Measurements from ENCODE around the gene PRPS1.

DNA sequence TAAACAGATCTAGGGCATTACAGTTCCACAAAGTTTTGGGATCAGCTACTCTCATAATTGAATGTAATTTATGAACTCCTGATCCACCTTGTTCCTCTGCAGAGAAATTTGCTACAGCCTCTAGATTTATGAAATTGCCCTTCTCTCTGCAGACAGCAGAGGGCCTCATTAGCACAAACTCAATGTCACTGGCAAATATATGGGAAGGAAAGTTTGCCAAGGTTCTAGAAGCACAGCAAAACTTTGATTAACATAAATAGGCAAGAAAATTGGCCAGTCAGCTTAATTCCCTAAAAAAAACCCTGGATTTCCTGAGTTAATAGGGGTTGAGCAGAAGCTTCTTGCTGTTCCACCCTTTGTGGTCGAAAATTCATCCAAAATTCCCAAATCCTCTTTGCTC lies 31.5 kb downstream of the PRPS1 start:
- TF ChIP-seq GATA2 (IDR thresholded peaks at IDR 0.05; ENCODE audit: low read depth, low read length) (no peak), GATA3 (IDR thresholded peaks at IDR 0.05; ENCODE audit: low read depth, low read length) (no peak)

Data from SH-SY5Y (cell line).